Measurements from ENCODE around the gene RANBP10. TPM values are rescaled to one million over a fixed set of nuclear protein-coding genes. Genes with fewer than 3 reads are reported as not detected.
A peak's percentile ranks its signal among the peaks of the same experiment; 100 is the strongest.

Gene RANBP10
- total RNA-seq, 1 experiment from 2014 or later = 10.7 TPM

- Histone ChIP-seq H3K9me2 (replicated peaks; ENCODE audit: insufficient read depth, low read length) (no peaks in the 10 kb centered on the region), H3K4me3 (ENCODE audit: low read length) (no peak overlapping the region), H3K27ac (ENCODE audit: low read length) (no peak overlapping the region), H3K4me2 (ENCODE audit: low read depth, low read length, poor library complexity, severe bottlenecking) (no peak overlapping the region), H4K20me1 (ENCODE audit: insufficient read depth, low read depth, low read length) (no peaks in the 10 kb centered on the region), H3K9ac (ENCODE audit: low read length) (no peak overlapping the region), H2AFZ (ENCODE audit: low read length) (no peak overlapping the region), H3K79me2 (ENCODE audit: low read length) (no peaks in the 10 kb centered on the region), H3K27me3 (ENCODE audit: low read length) (no peaks in the 10 kb centered on the region), H3K36me3 (ENCODE audit: insufficient read depth, low read length) (no peaks in the 10 kb centered on the region), H3K4me1 (ENCODE audit: low read length) (no peaks in the 10 kb centered on the region), H3K9me3 (ENCODE audit: low read length) (no peaks in the 10 kb centered on the region)
- no peak for DNase-seq
Observed at GRCh38 chr16:67729636-67730248, 76.6 kb downstream of the RANBP10 start.

- H3K36me3 ChIP-seq (ENCODE audit: insufficient read depth, low read length) = no peaks in the 10 kb centered on the region
- no peak overlapping the region for H3K9ac ChIP-seq (ENCODE audit: low read length)
- H4K20me1 ChIP-seq (ENCODE audit: insufficient read depth, low read depth, low read length) = no peaks in the 10 kb centered on the region
Observed at GRCh38 chr16:67727521-67728485, 78.6 kb downstream of the RANBP10 start.

GRCh38 chr16:67726106-67727034, 80.0 kb downstream of the RANBP10 start:
- Histone ChIP-seq H3K36me3 (ENCODE audit: insufficient read depth, low read length) (no peaks in the 10 kb centered on the region), H3K9me2 (replicated peaks; ENCODE audit: insufficient read depth, low read length) (no peaks in the 10 kb centered on the region), H3K4me3 (ENCODE audit: low read length) (no peak overlapping the region), H3K79me2 (ENCODE audit: low read length) (no peaks in the 10 kb centered on the region), H4K20me1 (ENCODE audit: insufficient read depth, low read depth, low read length) (no peaks in the 10 kb centered on the region), H3K4me2 (ENCODE audit: low read depth, low read length, poor library complexity, severe bottlenecking) (no peak overlapping the region), H3K9ac (ENCODE audit: low read length) (no peak overlapping the region), H3K27me3 (ENCODE audit: low read length) (no peaks in the 10 kb centered on the region), H2AFZ (ENCODE audit: low read length) (no peak overlapping the region), H3K4me1 (ENCODE audit: low read length) (peaks cover 10% of the 10 kb centered on the region), H3K9me3 (ENCODE audit: low read length) (no peaks in the 10 kb centered on the region), H3K27ac (ENCODE audit: low read length) (no peak overlapping the region)
- no peak for DNase-seq

More at GRCh38 chr16:67727521-67728485, 78.6 kb downstream of the RANBP10 start:
- Histone ChIP-seq H3K9me2 (replicated peaks; ENCODE audit: insufficient read depth, low read length) (no peaks in the 10 kb centered on the region), H3K79me2 (ENCODE audit: low read length) (no peaks in the 10 kb centered on the region), H3K27me3 (ENCODE audit: low read length) (no peaks in the 10 kb centered on the region), H3K9me3 (ENCODE audit: low read length) (no peaks in the 10 kb centered on the region), H2AFZ (ENCODE audit: low read length) (no peak overlapping the region), H3K4me1 (ENCODE audit: low read length) (peaks cover 9% of the 10 kb centered on the region), H3K4me2 (ENCODE audit: low read depth, low read length, poor library complexity, severe bottlenecking) (no peak overlapping the region), H3K27ac (ENCODE audit: low read length) (no peak overlapping the region), H3K4me3 (ENCODE audit: low read length) (no peak overlapping the region)
- no peak for DNase-seq

DNA sequence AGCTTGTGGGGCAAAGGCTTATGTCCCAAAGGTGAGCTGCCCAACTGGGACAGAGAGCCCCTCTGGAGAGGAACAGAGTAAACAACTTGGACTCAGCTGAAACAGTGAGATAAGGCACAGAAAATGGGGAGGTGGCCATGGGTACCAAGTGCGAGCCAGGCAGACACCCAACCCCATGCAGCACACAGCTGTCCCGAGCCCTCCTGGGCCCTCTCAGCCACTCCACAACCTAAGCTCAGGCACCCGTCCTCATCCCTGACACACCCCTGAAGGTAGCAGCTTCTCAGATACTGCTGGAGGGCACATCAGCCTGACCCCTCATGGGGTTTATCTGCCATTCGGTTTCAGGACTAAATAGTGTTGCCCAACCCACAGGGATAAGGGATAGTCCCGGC, 82.5 kb downstream of the RANBP10 start:
- Histone ChIP-seq H3K9ac (ENCODE audit: low read length) (no peak overlapping the region), H4K20me1 (ENCODE audit: insufficient read depth, low read depth, low read length) (no peaks in the 10 kb centered on the region), H3K79me2 (ENCODE audit: low read length) (peaks cover 2% of the 10 kb centered on the region), H3K4me1 (ENCODE audit: low read length) (peaks cover 20% of the 10 kb centered on the region), H3K4me3 (ENCODE audit: low read length) (no peak overlapping the region), H3K27me3 (ENCODE audit: low read length) (no peaks in the 10 kb centered on the region), H3K4me2 (ENCODE audit: low read depth, low read length, poor library complexity, severe bottlenecking) (no peak overlapping the region), H2AFZ (ENCODE audit: low read length) (no peak overlapping the region), H3K36me3 (ENCODE audit: insufficient read depth, low read length) (no peaks in the 10 kb centered on the region), H3K27ac (ENCODE audit: low read length) (no peak overlapping the region), H3K9me3 (ENCODE audit: low read length) (no peaks in the 10 kb centered on the region), H3K9me2 (replicated peaks; ENCODE audit: insufficient read depth, low read length) (no peaks in the 10 kb centered on the region)
- DNase-seq = no peak

DNA sequence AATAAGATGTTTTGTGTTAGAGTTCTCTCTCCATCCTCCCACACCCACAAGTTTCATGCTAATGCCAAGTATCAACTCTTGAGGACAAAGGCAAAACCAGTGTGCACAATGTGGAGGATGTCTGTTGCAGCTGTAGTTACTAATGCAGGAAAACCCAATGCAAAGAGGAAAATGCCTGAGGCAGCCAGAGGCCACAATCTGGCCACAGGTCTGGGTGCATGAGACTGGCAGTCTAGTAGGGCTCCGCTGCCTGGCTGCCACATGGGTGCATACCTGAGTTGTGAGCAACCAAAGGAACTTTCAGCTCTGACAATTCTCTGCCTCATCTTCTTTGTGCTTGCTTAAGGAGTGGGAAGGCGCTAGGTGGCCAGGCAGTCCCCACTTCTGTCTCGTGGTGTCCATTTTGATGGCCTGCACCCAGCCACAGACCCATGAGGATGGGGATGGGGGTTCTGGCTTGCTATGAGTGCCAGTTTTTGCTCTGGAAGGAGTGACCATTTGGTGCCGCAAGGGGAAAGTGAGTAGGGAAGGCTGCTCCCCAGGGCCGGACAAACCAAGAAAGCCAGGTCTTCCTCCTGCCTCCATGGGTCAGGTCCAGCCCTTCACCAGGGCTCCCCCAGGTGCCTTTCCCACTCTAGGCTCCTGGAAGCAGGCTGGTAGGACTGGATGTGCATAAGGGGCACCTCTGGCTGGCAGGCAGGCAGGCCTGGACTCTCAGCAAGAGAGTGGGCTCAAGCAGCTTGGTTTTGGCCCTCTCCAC, 83.0 kb downstream of the RANBP10 start:
- peaks cover 20% of the 10 kb centered on the region for H3K4me1 ChIP-seq (ENCODE audit: low read length)
- no peak overlapping the region for H3K4me3 ChIP-seq (ENCODE audit: low read length)
- H3K27ac ChIP-seq (ENCODE audit: low read length) = no peak overlapping the region
- H3K79me2 ChIP-seq (ENCODE audit: low read length) = peaks cover 8% of the 10 kb centered on the region
- H2AFZ ChIP-seq (ENCODE audit: low read length) = no peak overlapping the region
- H3K9me2 ChIP-seq (replicated peaks; ENCODE audit: insufficient read depth, low read length) = no peaks in the 10 kb centered on the region
- H3K36me3 ChIP-seq (ENCODE audit: insufficient read depth, low read length) = no peaks in the 10 kb centered on the region
- H3K9me3 ChIP-seq (ENCODE audit: low read length) = no peaks in the 10 kb centered on the region
- H4K20me1 ChIP-seq (ENCODE audit: insufficient read depth, low read depth, low read length) = no peaks in the 10 kb centered on the region
- no peak for DNase-seq
- H3K4me2 ChIP-seq (ENCODE audit: low read depth, low read length, poor library complexity, severe bottlenecking) = no peak overlapping the region
- H3K27me3 ChIP-seq (ENCODE audit: low read length) = no peaks in the 10 kb centered on the region
- H3K9ac ChIP-seq (ENCODE audit: low read length) = no peak overlapping the region

- H3K27me3 ChIP-seq (ENCODE audit: low read length) = no peaks in the 10 kb centered on the region
- no peaks in the 10 kb centered on the region for H3K9me2 ChIP-seq (replicated peaks; ENCODE audit: insufficient read depth, low read length)
- DNase-seq = no peak
- no peaks in the 10 kb centered on the region for H3K9me3 ChIP-seq (ENCODE audit: low read length)
- 0 out of 2 replicates have a peak, but pooled peaks cover 4% of the 10 kb centered on the region for H3K36me3 ChIP-seq (ENCODE audit: insufficient read depth, low read length)
- no peak overlapping the region for H2AFZ ChIP-seq (ENCODE audit: low read length)
- no peak overlapping the region for H3K27ac ChIP-seq (ENCODE audit: low read length)
- H3K79me2 ChIP-seq (ENCODE audit: low read length) = peaks cover 39% of the 10 kb centered on the region
- H3K4me2 ChIP-seq (ENCODE audit: low read depth, low read length, poor library complexity, severe bottlenecking) = peak overlapping the region; percentile 89
- no peaks in the 10 kb centered on the region for H4K20me1 ChIP-seq (ENCODE audit: insufficient read depth, low read depth, low read length)
- peak overlapping the region; percentile 83 for H3K4me3 ChIP-seq (ENCODE audit: low read length)
- H3K9ac ChIP-seq (ENCODE audit: low read length) = peak overlapping the region; percentile 98
- H3K4me1 ChIP-seq (ENCODE audit: low read length) = peaks cover 49% of the 10 kb centered on the region
Observed at GRCh38 chr16:67720236-67720635, 86.1 kb downstream of the RANBP10 start.

- 0 out of 2 replicates have a peak, but pooled peaks cover 5% of the 10 kb centered on the region for H3K36me3 ChIP-seq (ENCODE audit: insufficient read depth, low read length)
- peak overlapping the region; percentile 98 for H3K9ac ChIP-seq (ENCODE audit: low read length)
- no peaks in the 10 kb centered on the region for H3K9me3 ChIP-seq (ENCODE audit: low read length)
- H3K4me3 ChIP-seq (ENCODE audit: low read length) = peak overlapping the region; percentile 83
- H3K9me2 ChIP-seq (replicated peaks; ENCODE audit: insufficient read depth, low read length) = no peaks in the 10 kb centered on the region
- peaks cover 44% of the 10 kb centered on the region for H3K79me2 ChIP-seq (ENCODE audit: low read length)
- peak overlapping the region; percentile 35 for H2AFZ ChIP-seq (ENCODE audit: low read length)
- no peaks in the 10 kb centered on the region for H3K27me3 ChIP-seq (ENCODE audit: low read length)
- peak overlapping the region; percentile 89 for H3K4me2 ChIP-seq (ENCODE audit: low read depth, low read length, poor library complexity, severe bottlenecking)
- H3K27ac ChIP-seq (ENCODE audit: low read length) = peak overlapping the region; percentile 52
- peaks cover 54% of the 10 kb centered on the region for H3K4me1 ChIP-seq (ENCODE audit: low read length)
- DNase-seq = peak; percentile 64
- H4K20me1 ChIP-seq (ENCODE audit: insufficient read depth, low read depth, low read length) = peaks cover 4% of the 10 kb centered on the region; the same call in 1 of the 2 replicates
Observed at GRCh38 chr16:67719778-67720144, 86.6 kb downstream of the RANBP10 start.
